ENCODE measurements around the gene FBXO44. TPM values are rescaled to one million over a fixed set of nuclear protein-coding genes. Genes with fewer than 3 reads are reported as not detected.

The FBXO44 gene
- total RNA-seq, 1 experiment from 2014 or later: 34.9 TPM

DNA sequence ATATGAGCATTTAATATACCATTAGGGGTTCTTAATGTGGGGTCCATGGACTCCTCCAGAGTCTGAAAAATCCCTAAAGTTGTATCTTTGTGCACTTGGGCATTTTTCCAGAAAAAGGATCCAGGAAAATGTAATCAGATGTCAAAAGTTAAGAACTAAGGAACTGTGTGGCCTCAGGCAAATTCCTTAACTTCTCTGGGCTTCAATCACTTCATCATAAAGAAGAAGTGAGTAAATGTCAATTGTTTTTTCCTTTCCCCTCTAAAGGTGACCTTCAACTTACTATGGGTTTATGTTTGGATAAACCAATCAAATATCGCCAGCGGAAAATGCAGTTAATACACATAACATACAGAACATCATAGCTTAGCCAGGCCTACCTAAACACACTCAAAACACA, 23.8 kb downstream of the FBXO44 start (continued):
- TF ChIP-seq ZNF263 (CRISPR knock-in tag; IDR thresholded peaks at IDR 0.05; ENCODE audit: low read depth) (no peak), NFATC4 (CRISPR knock-in tag; IDR thresholded peaks at IDR 0.05) (no peak)
- TF ChIP-seq, protein P1, sequence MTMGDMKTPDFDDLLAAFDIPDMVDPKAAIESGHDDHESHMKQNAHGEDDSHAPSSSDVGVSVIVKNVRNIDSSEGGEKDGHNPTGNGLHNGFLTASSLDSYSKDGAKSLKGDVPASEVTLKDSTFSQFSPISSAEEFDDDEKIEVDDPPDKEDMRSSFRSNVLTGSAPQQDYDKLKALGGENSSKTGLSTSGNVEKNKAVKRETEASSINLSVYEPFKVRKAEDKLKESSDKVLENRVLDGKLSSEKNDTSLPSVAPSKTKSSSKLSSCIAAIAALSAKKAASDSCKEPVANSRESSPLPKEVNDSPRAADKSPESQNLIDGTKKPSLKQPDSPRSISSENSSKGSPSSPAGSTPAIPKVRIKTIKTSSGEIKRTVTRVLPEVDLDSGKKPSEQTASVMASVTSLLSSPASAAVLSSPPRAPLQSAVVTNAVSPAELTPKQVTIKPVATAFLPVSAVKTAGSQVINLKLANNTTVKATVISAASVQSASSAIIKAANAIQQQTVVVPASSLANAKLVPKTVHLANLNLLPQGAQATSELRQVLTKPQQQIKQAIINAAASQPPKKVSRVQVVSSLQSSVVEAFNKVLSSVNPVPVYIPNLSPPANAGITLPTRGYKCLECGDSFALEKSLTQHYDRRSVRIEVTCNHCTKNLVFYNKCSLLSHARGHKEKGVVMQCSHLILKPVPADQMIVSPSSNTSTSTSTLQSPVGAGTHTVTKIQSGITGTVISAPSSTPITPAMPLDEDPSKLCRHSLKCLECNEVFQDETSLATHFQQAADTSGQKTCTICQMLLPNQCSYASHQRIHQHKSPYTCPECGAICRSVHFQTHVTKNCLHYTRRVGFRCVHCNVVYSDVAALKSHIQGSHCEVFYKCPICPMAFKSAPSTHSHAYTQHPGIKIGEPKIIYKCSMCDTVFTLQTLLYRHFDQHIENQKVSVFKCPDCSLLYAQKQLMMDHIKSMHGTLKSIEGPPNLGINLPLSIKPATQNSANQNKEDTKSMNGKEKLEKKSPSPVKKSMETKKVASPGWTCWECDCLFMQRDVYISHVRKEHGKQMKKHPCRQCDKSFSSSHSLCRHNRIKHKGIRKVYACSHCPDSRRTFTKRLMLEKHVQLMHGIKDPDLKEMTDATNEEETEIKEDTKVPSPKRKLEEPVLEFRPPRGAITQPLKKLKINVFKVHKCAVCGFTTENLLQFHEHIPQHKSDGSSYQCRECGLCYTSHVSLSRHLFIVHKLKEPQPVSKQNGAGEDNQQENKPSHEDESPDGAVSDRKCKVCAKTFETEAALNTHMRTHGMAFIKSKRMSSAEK (CRISPR knock-in tag; IDR thresholded peaks at IDR 0.05; ENCODE audit: borderline replicate concordance): no peak

DNA sequence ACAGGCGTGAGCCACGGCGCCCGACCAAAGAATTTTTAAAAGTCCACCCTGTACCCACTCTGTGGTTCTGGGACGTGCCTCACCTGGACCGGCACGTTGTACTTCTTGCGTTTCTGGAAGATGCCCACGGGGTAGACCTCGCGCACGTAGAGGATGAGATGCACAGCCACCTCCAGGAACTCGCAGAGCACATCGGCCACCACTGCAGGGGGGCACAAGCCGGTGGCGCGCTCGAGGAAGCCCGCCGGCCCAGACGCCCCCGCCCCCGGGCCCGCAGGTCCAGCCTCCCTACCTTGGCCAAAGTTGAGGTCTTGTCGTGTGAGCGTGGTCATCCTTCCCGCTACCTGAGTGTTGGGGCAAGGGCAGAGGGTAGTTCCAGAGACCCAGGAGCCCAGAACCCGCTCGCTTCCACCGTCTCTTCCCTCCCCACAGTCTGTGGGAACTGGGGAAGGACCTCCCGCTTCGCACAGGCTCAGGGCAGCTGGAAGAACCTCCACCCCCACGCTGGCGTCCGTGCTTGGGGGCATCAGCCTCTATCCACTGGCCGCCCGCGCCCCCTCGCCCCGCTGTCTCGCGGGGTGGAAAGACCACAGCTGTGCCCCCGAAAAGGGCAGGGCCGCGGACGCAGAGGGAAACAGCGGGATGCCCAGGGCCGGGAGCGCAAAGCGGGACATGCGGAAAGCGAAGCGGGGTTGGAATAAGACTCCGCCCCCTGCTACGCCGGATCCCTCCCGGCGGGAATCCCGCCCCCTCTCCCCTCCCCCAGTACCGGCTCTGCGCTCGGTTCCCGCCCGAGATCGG, 25.8 kb downstream of the FBXO44 start:
- Mint-ChIP-seq H3K4me1 (peaks cover 55% of the 10 kb centered on the region), H3K27ac (peak overlapping the region; percentile 88), H3K27me3 (ENCODE audit: low read depth) (no peaks in the 10 kb centered on the region), H3K4me3 (peak overlapping the region; percentile 83), H3K9me3 (no peaks in the 10 kb centered on the region), H3K36me3 (peaks cover 34% of the 10 kb centered on the region)
- ChIA-PET POLR2A (interaction anchor here (1.4 to 3.0 kb wide), 3 partner anchors 11 to 55 kb away, joined by 3 to 52 read pairs (median 16); partner anchors contain the start of genes AGTRAP, DRAXIN and FBXO6), CTCF (interaction anchor here (2.2 to 2.5 kb wide), 4 partner anchors 10 to 56 kb away, joined by 9 to 29 read pairs (median 16); partner anchors contain the start of genes AGTRAP and DRAXIN)
- ATAC-seq: no peak
- DNase-seq (ENCODE audit: low spot score): no peak
- TF ChIP-seq GTF2I (CRISPR knock-in tag; conservative IDR thresholded peaks at IDR 0.05): no peak
- TF ChIP-seq, protein P2, sequence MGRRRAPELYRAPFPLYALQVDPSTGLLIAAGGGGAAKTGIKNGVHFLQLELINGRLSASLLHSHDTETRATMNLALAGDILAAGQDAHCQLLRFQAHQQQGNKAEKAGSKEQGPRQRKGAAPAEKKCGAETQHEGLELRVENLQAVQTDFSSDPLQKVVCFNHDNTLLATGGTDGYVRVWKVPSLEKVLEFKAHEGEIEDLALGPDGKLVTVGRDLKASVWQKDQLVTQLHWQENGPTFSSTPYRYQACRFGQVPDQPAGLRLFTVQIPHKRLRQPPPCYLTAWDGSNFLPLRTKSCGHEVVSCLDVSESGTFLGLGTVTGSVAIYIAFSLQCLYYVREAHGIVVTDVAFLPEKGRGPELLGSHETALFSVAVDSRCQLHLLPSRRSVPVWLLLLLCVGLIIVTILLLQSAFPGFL (CRISPR knock-in tag; IDR thresholded peaks at IDR 0.05; ENCODE audit: borderline replicate concordance): no peak
- TF ChIP-seq, protein P3, sequence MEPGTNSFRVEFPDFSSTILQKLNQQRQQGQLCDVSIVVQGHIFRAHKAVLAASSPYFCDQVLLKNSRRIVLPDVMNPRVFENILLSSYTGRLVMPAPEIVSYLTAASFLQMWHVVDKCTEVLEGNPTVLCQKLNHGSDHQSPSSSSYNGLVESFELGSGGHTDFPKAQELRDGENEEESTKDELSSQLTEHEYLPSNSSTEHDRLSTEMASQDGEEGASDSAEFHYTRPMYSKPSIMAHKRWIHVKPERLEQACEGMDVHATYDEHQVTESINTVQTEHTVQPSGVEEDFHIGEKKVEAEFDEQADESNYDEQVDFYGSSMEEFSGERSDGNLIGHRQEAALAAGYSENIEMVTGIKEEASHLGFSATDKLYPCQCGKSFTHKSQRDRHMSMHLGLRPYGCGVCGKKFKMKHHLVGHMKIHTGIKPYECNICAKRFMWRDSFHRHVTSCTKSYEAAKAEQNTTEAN (CRISPR knock-in tag; IDR thresholded peaks at IDR 0.05): peak; percentile 70
- TF ChIP-seq, protein P4, sequence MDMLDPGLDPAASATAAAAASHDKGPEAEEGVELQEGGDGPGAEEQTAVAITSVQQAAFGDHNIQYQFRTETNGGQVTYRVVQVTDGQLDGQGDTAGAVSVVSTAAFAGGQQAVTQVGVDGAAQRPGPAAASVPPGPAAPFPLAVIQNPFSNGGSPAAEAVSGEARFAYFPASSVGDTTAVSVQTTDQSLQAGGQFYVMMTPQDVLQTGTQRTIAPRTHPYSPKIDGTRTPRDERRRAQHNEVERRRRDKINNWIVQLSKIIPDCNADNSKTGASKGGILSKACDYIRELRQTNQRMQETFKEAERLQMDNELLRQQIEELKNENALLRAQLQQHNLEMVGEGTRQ (CRISPR knock-in tag; IDR thresholded peaks at IDR 0.05): no peak; the same call in 1 of the 2 replicates
- TF ChIP-seq, protein P5, sequence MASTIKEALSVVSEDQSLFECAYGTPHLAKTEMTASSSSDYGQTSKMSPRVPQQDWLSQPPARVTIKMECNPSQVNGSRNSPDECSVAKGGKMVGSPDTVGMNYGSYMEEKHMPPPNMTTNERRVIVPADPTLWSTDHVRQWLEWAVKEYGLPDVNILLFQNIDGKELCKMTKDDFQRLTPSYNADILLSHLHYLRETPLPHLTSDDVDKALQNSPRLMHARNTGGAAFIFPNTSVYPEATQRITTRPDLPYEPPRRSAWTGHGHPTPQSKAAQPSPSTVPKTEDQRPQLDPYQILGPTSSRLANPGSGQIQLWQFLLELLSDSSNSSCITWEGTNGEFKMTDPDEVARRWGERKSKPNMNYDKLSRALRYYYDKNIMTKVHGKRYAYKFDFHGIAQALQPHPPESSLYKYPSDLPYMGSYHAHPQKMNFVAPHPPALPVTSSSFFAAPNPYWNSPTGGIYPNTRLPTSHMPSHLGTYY (CRISPR knock-in tag; IDR thresholded peaks at IDR 0.05): no peak
- TF ChIP-seq FOXJ3 (CRISPR knock-in tag; IDR thresholded peaks at IDR 0.05; ENCODE audit: borderline replicate concordance): no peak
- 0 out of 2 replicates have a peak, but pooled peaks have one; percentile 19 for TF ChIP-seq NR2C2 (CRISPR knock-in tag; IDR thresholded peaks at IDR 0.05)
- no peak for TF ChIP-seq ELF4 (CRISPR knock-in tag; IDR thresholded peaks at IDR 0.05; ENCODE audit: low read depth)
- no peak for TF ChIP-seq GRHL2 (CRISPR knock-in tag; IDR thresholded peaks at IDR 0.05; ENCODE audit: insufficient replicate concordance, severe bottlenecking)
- TF ChIP-seq, protein P6, sequence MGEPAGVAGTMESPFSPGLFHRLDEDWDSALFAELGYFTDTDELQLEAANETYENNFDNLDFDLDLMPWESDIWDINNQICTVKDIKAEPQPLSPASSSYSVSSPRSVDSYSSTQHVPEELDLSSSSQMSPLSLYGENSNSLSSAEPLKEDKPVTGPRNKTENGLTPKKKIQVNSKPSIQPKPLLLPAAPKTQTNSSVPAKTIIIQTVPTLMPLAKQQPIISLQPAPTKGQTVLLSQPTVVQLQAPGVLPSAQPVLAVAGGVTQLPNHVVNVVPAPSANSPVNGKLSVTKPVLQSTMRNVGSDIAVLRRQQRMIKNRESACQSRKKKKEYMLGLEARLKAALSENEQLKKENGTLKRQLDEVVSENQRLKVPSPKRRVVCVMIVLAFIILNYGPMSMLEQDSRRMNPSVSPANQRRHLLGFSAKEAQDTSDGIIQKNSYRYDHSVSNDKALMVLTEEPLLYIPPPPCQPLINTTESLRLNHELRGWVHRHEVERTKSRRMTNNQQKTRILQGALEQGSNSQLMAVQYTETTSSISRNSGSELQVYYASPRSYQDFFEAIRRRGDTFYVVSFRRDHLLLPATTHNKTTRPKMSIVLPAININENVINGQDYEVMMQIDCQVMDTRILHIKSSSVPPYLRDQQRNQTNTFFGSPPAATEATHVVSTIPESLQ (CRISPR knock-in tag; IDR thresholded peaks at IDR 0.05): 0 out of 2 replicates have a peak, but pooled peaks have one; percentile 60
- TF ChIP-seq TEAD1 (CRISPR knock-in tag; IDR thresholded peaks at IDR 0.05): no peak
- TF ChIP-seq ZNF317 (CRISPR knock-in tag; IDR thresholded peaks at IDR 0.05; ENCODE audit: borderline replicate concordance, low read depth): no peak
- TF ChIP-seq SMAD3 (CRISPR knock-in tag; IDR thresholded peaks at IDR 0.05; ENCODE audit: borderline replicate concordance): peak; percentile 64; the same call in 1 of the 2 replicates
- TF ChIP-seq, protein P7, sequence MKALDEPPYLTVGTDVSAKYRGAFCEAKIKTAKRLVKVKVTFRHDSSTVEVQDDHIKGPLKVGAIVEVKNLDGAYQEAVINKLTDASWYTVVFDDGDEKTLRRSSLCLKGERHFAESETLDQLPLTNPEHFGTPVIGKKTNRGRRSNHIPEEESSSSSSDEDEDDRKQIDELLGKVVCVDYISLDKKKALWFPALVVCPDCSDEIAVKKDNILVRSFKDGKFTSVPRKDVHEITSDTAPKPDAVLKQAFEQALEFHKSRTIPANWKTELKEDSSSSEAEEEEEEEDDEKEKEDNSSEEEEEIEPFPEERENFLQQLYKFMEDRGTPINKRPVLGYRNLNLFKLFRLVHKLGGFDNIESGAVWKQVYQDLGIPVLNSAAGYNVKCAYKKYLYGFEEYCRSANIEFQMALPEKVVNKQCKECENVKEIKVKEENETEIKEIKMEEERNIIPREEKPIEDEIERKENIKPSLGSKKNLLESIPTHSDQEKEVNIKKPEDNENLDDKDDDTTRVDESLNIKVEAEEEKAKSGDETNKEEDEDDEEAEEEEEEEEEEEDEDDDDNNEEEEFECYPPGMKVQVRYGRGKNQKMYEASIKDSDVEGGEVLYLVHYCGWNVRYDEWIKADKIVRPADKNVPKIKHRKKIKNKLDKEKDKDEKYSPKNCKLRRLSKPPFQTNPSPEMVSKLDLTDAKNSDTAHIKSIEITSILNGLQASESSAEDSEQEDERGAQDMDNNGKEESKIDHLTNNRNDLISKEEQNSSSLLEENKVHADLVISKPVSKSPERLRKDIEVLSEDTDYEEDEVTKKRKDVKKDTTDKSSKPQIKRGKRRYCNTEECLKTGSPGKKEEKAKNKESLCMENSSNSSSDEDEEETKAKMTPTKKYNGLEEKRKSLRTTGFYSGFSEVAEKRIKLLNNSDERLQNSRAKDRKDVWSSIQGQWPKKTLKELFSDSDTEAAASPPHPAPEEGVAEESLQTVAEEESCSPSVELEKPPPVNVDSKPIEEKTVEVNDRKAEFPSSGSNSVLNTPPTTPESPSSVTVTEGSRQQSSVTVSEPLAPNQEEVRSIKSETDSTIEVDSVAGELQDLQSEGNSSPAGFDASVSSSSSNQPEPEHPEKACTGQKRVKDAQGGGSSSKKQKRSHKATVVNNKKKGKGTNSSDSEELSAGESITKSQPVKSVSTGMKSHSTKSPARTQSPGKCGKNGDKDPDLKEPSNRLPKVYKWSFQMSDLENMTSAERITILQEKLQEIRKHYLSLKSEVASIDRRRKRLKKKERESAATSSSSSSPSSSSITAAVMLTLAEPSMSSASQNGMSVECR (CRISPR knock-in tag; IDR thresholded peaks at IDR 0.05; ENCODE audit: borderline replicate concordance): no peak; the same call in 1 of the 2 replicates
- peak; percentile 71; the same call in 1 of the 2 replicates for TF ChIP-seq TP53 (CRISPR knock-in tag; IDR thresholded peaks at IDR 0.05)

Data from WTC11 (cell line).